GM12878 (cell line): ENCODE measurements around the gene GOLGA6D. TPM values are rescaled to one million over a fixed set of nuclear protein-coding genes. Genes with fewer than 3 reads are reported as not detected.
"Not testable (repeated sequence)": the region's sequence is repeated elsewhere in the genome, so short reads cannot be mapped to it uniquely, and the experiment has no call there.

Experiments
- ATAC-seq: fragments of 200-7000 bp; cut with Tn5 transposase; 3 replicates; pipeline ENCODE4 v1.9.1; 2020; ENCODE audit warnings: mild to moderate bottlenecking, moderate library complexity
- BruUV-seq: library from RNA; stranded (reverse); fragments of 400-500 nt; replicated peaks from 2 replicates; lab custom pipeline; 2021; lab: Mats Ljungman, UMichigan
- CTCF ChIA-PET: fragments of 300-600 bp; sonication (Branson Sonifier 250); formaldehyde crosslinking; extraction: SDS; loops from one replicate; lab custom pipeline; 2021; ENCODE audit warnings: inconsistent platforms; lab: Yijun Ruan, JAX
- POLR2A ChIA-PET: fragments of 350-600 bp; formaldehyde crosslinking; extraction: SDS; loops from one replicate; lab custom pipeline; 2021; ENCODE audit warnings: inconsistent platforms; lab: Charles Lee
- RAD21 ChIA-PET: fragments of 300-600 bp; sonication (Branson Sonifier 250); formaldehyde crosslinking; loops from one replicate; lab custom pipeline; 2023; ENCODE audit warnings: antibody characterized with exemption; ENCODE audit not compliant: unreplicated experiment; lab: Charles Lee
- SMC1A ChIA-PET: fragments of 300-600 bp; sonication (Branson Sonifier 250); formaldehyde crosslinking; loops from one replicate; lab custom pipeline; 2023; ENCODE audit not compliant: unreplicated experiment, uncharacterized antibody; lab: Charles Lee
- DNase-seq: peaks from one replicate; pipeline ENCODE4 v3.0.0-alpha.2; 2011; ENCODE audit warnings: low read depth, low spot score
- FAIRE-seq: peaks from 3 replicates; lab custom pipeline; 2011; peaks lifted over from hg19 to GRCh38; lab: Jason Lieb, UNC
- H2AFZ ChIP-seq: 2 replicates; pipeline ENCODE4 v1.6.0; 2011; ENCODE audit warnings: low read depth, low read length, control low read depth; ENCODE audit not compliant: control insufficient read depth
- H3K27ac ChIP-seq: 2 replicates; pipeline ENCODE4 v1.5.1; 2011; ENCODE audit warnings: control low read depth; ENCODE audit not compliant: control insufficient read depth, insufficient read depth
- H3K27me3 ChIP-seq, 2 experiments: replicated peaks in 1 of 2; 2 replicates each; pipeline versions ENCODE4 v1.6.0 to v1.6.1; 2011; ENCODE audit warnings: low read length in 1 of 2; ENCODE audit not compliant: control insufficient read depth in 2 of 2, insufficient read depth in 2 of 2
- H3K36me3 ChIP-seq, 2 experiments: 2 replicates each; pipeline ENCODE4 v1.5.1; 2011; ENCODE audit warnings: low read length in 1 of 2; ENCODE audit not compliant: control insufficient read depth in 2 of 2, insufficient read depth in 2 of 2
- H3K4me1 ChIP-seq: 2 replicates; pipeline ENCODE4 v1.6.1; 2011; ENCODE audit warnings: mild to moderate bottlenecking, low read length, moderate library complexity, mixed read lengths; ENCODE audit not compliant: control insufficient read depth, insufficient read depth
- H3K4me2 ChIP-seq: 2 replicates; pipeline ENCODE4 v1.6.0; 2011; ENCODE audit warnings: control low read depth; ENCODE audit not compliant: control insufficient read depth, insufficient read depth
- H3K4me3 ChIP-seq: fragments of 200-600 bp; sonication (generic); 2 replicates; pipeline ENCODE4 v1.5.1; 2016
- H3K79me2 ChIP-seq: 2 replicates; pipeline ENCODE4 v1.6.0; 2011; ENCODE audit warnings: low read length; ENCODE audit not compliant: control insufficient read depth, insufficient read depth
- H3K9ac ChIP-seq: 2 replicates; pipeline ENCODE4 v1.8.0; 2011; ENCODE audit warnings: low read length, control low read depth, mixed read lengths; ENCODE audit not compliant: control insufficient read depth, insufficient read depth
- H3K9me3 ChIP-seq: replicated peaks from 3 replicates; pipeline ENCODE4 v1.5.1; 2011; ENCODE audit warnings: mild to moderate bottlenecking, low read length; ENCODE audit not compliant: control insufficient read depth, insufficient read depth
- H4K20me1 ChIP-seq: 2 replicates; pipeline ENCODE4 v1.6.0; 2011; ENCODE audit not compliant: control insufficient read depth, insufficient read depth
- RELB ChIP-seq: fragments of 450-650 bp; IDR thresholded peaks from 2 replicates; pipeline ENCODE4 v1.6.1; 2017; ENCODE audit warnings: low read depth, mild to moderate bottlenecking, moderate library complexity
- ZBTB4 ChIP-seq: fragments of 450-650 bp; formaldehyde crosslinking; IDR thresholded peaks from 2 replicates; pipeline ENCODE4 v1.4.0; 2022; ENCODE audit warnings: mild to moderate bottlenecking, moderate library complexity
- WGBS: methylation state at CpG from one replicate; pipeline ENCODE4 v1.1.6; 2016; ENCODE audit warnings: low lambda C conversion rate; ENCODE audit not compliant: insufficient replicate concordance, insufficient coverage; ENCODE audit errors: missing lambda C conversion rate; 5-methylcytosine and 5-hydroxymethylcytosine counted together
- in situ Hi-C: fragments of 300-500 bp; cut with MboI; formaldehyde crosslinking; loops from 9 replicates; pipeline ENCODE4 v1.14.3; 2018; ENCODE audit warnings: mixed read lengths
- intact Hi-C: fragments of 100-400 bp; cut with micrococcal nuclease; formaldehyde crosslinking; loops from one replicate; pipeline ENCODE4 v1.14.2; 2022; ENCODE audit not compliant: unreplicated experiment
- polyA plus RNA-seq, 11 experiments: library from polyadenylated mRNA; depleted of rRNA in 4 of 11; unstranded in 6 of 11; stranded (reverse) in 5 of 11; fragments of >200 nt; fragmentation: Nextera tagmentation in 4 of 11; fragmentation: Illumina TruSeq in 1 of 11; extraction: Ambion mirVana in 4 of 11; extraction: Trizol in 1 of 11; gene quantifications; 1 replicate in 1 of 11; 2 replicates in 10 of 11; pipeline versions ENCODE4 v1.2.1 to v1.2.3, GENCODE V29; 2011 to 2016; ENCODE audit warnings: inconsistent platforms in 2 of 11, missing spikeins in 2 of 11, low read depth in 1 of 11
- small RNA-seq: library from RNA; depleted of rRNA; stranded (forward); fragments of <200 nt; gene quantifications from one replicate; pipeline ENCODE3, GENCODE V24; 2014
- total RNA-seq, 4 experiments: library from RNA; depleted of rRNA in 3 of 4; stranded (reverse); fragments of >200 nt in 3 of 4; fragmentation: Illumina TruSeq in 1 of 4; extraction: Trizol in 1 of 4; gene quantifications; 2 replicates each; pipeline versions ENCODE4 v1.2.1 to v1.2.3, GENCODE V29; 2013 to 2021

Gene GOLGA6D
- total and polyA plus RNA-seq, 10 of the 15 experiments (the other 5 are each of a cell fraction or from before 2014, with no cell fraction given) = not detected

- TF ChIP-seq ZBTB4 (CRISPR knock-in tag) = no peak
- TF ChIP-seq RELB = no peak
These were observed 59.6 kb downstream of the GOLGA6D start (continued) for GRCh38 chr15:75342221-75342620.

GRCh38 chr15:75343953-75344352, 61.3 kb downstream of the GOLGA6D start:
- H3K9ac ChIP-seq, H3K79me2 ChIP-seq, RAD21 ChIA-PET, H3K4me2 ChIP-seq, BruUV-seq, POLR2A ChIA-PET, H3K9me3 ChIP-seq, ATAC-seq, DNase-seq, H3K27ac ChIP-seq, in situ Hi-C loops, H3K36me3 ChIP-seq, CTCF ChIA-PET, H2AFZ ChIP-seq, H3K4me3 ChIP-seq, FAIRE-seq, intact Hi-C loops, H4K20me1 ChIP-seq: not testable (repeated sequence)
- SMC1A ChIA-PET = interaction anchor here (1.1 kb wide), 1 partner anchor 24 kb away, joined by 3 read pairs; no protein-coding TSS in a partner anchor
- 60% methylated on average over 8 of the region's 8 CpGs for WGBS
- peaks cover 13% of the 10 kb centered on the region for H3K4me1 ChIP-seq
- H3K27me3 ChIP-seq = peaks cover 4 to 11% of the 10 kb centered on the region in 2 experiments

Small RNAs within 50 kb of the gene (small RNA-seq; reads per million reads assigned to genes)
- gene AC068338.1 (not detected), gene RN7SL327P (not detected), gene RN7SL489P (not detected)

Other genes starting within 250 kb of the GOLGA6D start
- gene C15orf39, start 81.0 kb upstream of the GOLGA6D start, total RNA-seq (2014; rRNA removed) = 38.5 and 48.8 TPM in 2 replicates
- gene C15orf39, start 81.0 kb upstream of the GOLGA6D start, total RNA-seq (2014; rRNA removed; fragmentation: Illumina TruSeq; extraction: Trizol) = 15.2 and 18.1 TPM in 2 replicates
- gene C15orf39, start 81.0 kb upstream of the GOLGA6D start, total RNA-seq (2021) = 128 and 139 TPM in 2 replicates
- gene C15orf39, start 81.0 kb upstream of the GOLGA6D start, polyA plus RNA-seq (2011; rRNA removed) = 3.2 and 10.2 TPM in 2 replicates
- gene C15orf39, start 81.0 kb upstream of the GOLGA6D start, polyA plus RNA-seq (2014; fragmentation: Illumina TruSeq; extraction: Trizol) = 10.5 and 31.2 TPM in 2 replicates
- gene C15orf39, start 81.0 kb upstream of the GOLGA6D start, polyA plus RNA-seq (2014; fragmentation: Nextera tagmentation; extraction: Ambion mirVana) = 1 to 10 TPM; 2.3 to 4.9 TPM
- 40.6 and 54.3 TPM in 2 replicates for gene C15orf39, start 81.0 kb upstream of the GOLGA6D start, polyA plus RNA-seq (2014; rRNA removed)
- gene C15orf39, start 81.0 kb upstream of the GOLGA6D start, polyA plus RNA-seq (2016; fragmentation: Nextera tagmentation; extraction: Ambion mirVana) = 10 to 100 TPM; 34.7 to 39.0 TPM
- gene GOLGA6C, start 24.5 kb upstream of the GOLGA6D start, total RNA-seq (2014; rRNA removed) = not detected in 2 replicates
- gene GOLGA6C, start 24.5 kb upstream of the GOLGA6D start, total RNA-seq (2014; rRNA removed; fragmentation: Illumina TruSeq; extraction: Trizol) = not detected in 2 replicates
- gene GOLGA6C, start 24.5 kb upstream of the GOLGA6D start, total RNA-seq (2021) = not detected in 2 replicates
- gene GOLGA6C, start 24.5 kb upstream of the GOLGA6D start, polyA plus RNA-seq (2011; rRNA removed) = not detected in 2 replicates
- gene GOLGA6C, start 24.5 kb upstream of the GOLGA6D start, polyA plus RNA-seq (2014; fragmentation: Illumina TruSeq; extraction: Trizol) = not detected in 2 replicates
- gene GOLGA6C, start 24.5 kb upstream of the GOLGA6D start, polyA plus RNA-seq (2014; fragmentation: Nextera tagmentation; extraction: Ambion mirVana) = not detected
- not detected in 2 replicates for gene GOLGA6C, start 24.5 kb upstream of the GOLGA6D start, polyA plus RNA-seq (2014; rRNA removed)
- gene GOLGA6C, start 24.5 kb upstream of the GOLGA6D start, polyA plus RNA-seq (2016; fragmentation: Nextera tagmentation; extraction: Ambion mirVana) = not detected
- 110 and 113 TPM in 2 replicates for gene COMMD4, start 53.2 kb downstream of the GOLGA6D start, total RNA-seq (2014; rRNA removed)
- gene COMMD4, start 53.2 kb downstream of the GOLGA6D start, total RNA-seq (2014; rRNA removed; fragmentation: Illumina TruSeq; extraction: Trizol) = 46.1 and 48.4 TPM in 2 replicates
- 86.3 and 98.9 TPM in 2 replicates for gene COMMD4, start 53.2 kb downstream of the GOLGA6D start, total RNA-seq (2021)
- 32.0 and 53.2 TPM in 2 replicates for gene COMMD4, start 53.2 kb downstream of the GOLGA6D start, polyA plus RNA-seq (2011; rRNA removed)
- 18.5 and 34.3 TPM in 2 replicates for gene COMMD4, start 53.2 kb downstream of the GOLGA6D start, polyA plus RNA-seq (2014; fragmentation: Illumina TruSeq; extraction: Trizol)
- 10 to 100 TPM; 14.5 to 38.4 TPM for gene COMMD4, start 53.2 kb downstream of the GOLGA6D start, polyA plus RNA-seq (2014; fragmentation: Nextera tagmentation; extraction: Ambion mirVana)
- 97.4 and 111 TPM in 2 replicates for gene COMMD4, start 53.2 kb downstream of the GOLGA6D start, polyA plus RNA-seq (2014; rRNA removed)
- 100 to 1,000 TPM; 115 to 118 TPM for gene COMMD4, start 53.2 kb downstream of the GOLGA6D start, polyA plus RNA-seq (2016; fragmentation: Nextera tagmentation; extraction: Ambion mirVana)
- gene NEIL1, start 64.2 kb downstream of the GOLGA6D start, total RNA-seq (2014; rRNA removed) = 0.71 and 0.73 TPM in 2 replicates
- 0.58 and 0.92 TPM in 2 replicates for gene NEIL1, start 64.2 kb downstream of the GOLGA6D start, total RNA-seq (2014; rRNA removed; fragmentation: Illumina TruSeq; extraction: Trizol)
- gene NEIL1, start 64.2 kb downstream of the GOLGA6D start, total RNA-seq (2021) = 0.96 and 1.5 TPM in 2 replicates
- 0.04 and 0.23 TPM in 2 replicates for gene NEIL1, start 64.2 kb downstream of the GOLGA6D start, polyA plus RNA-seq (2011; rRNA removed)
- gene NEIL1, start 64.2 kb downstream of the GOLGA6D start, polyA plus RNA-seq (2014; fragmentation: Illumina TruSeq; extraction: Trizol) = 0.37 and 1.3 TPM in 2 replicates
- under 1 TPM; 0.10 to 0.37 TPM for gene NEIL1, start 64.2 kb downstream of the GOLGA6D start, polyA plus RNA-seq (2014; fragmentation: Nextera tagmentation; extraction: Ambion mirVana)
- 1.8 and 2.5 TPM in 2 replicates for gene NEIL1, start 64.2 kb downstream of the GOLGA6D start, polyA plus RNA-seq (2014; rRNA removed)
- gene NEIL1, start 64.2 kb downstream of the GOLGA6D start, polyA plus RNA-seq (2016; fragmentation: Nextera tagmentation; extraction: Ambion mirVana) = 1 to 10 TPM; 1.2 to 2.3 TPM
- 54.8 and 65.0 TPM in 2 replicates for gene MAN2C1, start 85.8 kb downstream of the GOLGA6D start, total RNA-seq (2014; rRNA removed)
- 26.9 and 29.2 TPM in 2 replicates for gene MAN2C1, start 85.8 kb downstream of the GOLGA6D start, total RNA-seq (2014; rRNA removed; fragmentation: Illumina TruSeq; extraction: Trizol)
- 102 and 111 TPM in 2 replicates for gene MAN2C1, start 85.8 kb downstream of the GOLGA6D start, total RNA-seq (2021)
- 20.9 and 32.5 TPM in 2 replicates for gene MAN2C1, start 85.8 kb downstream of the GOLGA6D start, polyA plus RNA-seq (2011; rRNA removed)
- gene MAN2C1, start 85.8 kb downstream of the GOLGA6D start, polyA plus RNA-seq (2014; fragmentation: Illumina TruSeq; extraction: Trizol) = 17.6 and 32.0 TPM in 2 replicates
- gene MAN2C1, start 85.8 kb downstream of the GOLGA6D start, polyA plus RNA-seq (2014; fragmentation: Nextera tagmentation; extraction: Ambion mirVana) = 1 to 10 TPM; 1.4 to 4.6 TPM
- gene MAN2C1, start 85.8 kb downstream of the GOLGA6D start, polyA plus RNA-seq (2014; rRNA removed) = 107 and 110 TPM in 2 replicates
- gene MAN2C1, start 85.8 kb downstream of the GOLGA6D start, polyA plus RNA-seq (2016; fragmentation: Nextera tagmentation; extraction: Ambion mirVana) = 10 to 100 TPM; 51.9 to 66.2 TPM
- 25.3 and 30.4 TPM in 2 replicates for gene SIN3A, start 168.9 kb downstream of the GOLGA6D start, total RNA-seq (2014; rRNA removed)
- 24.4 and 26.4 TPM in 2 replicates for gene SIN3A, start 168.9 kb downstream of the GOLGA6D start, total RNA-seq (2014; rRNA removed; fragmentation: Illumina TruSeq; extraction: Trizol)
- gene SIN3A, start 168.9 kb downstream of the GOLGA6D start, total RNA-seq (2021) = 62.2 and 63.6 TPM in 2 replicates
- 19.6 and 30.5 TPM in 2 replicates for gene SIN3A, start 168.9 kb downstream of the GOLGA6D start, polyA plus RNA-seq (2011; rRNA removed)
- 28.6 and 32.6 TPM in 2 replicates for gene SIN3A, start 168.9 kb downstream of the GOLGA6D start, polyA plus RNA-seq (2014; fragmentation: Illumina TruSeq; extraction: Trizol)
- gene SIN3A, start 168.9 kb downstream of the GOLGA6D start, polyA plus RNA-seq (2014; fragmentation: Nextera tagmentation; extraction: Ambion mirVana) = 1 to 10 TPM; 6.4 to 7.1 TPM
- 27.6 and 28.4 TPM in 2 replicates for gene SIN3A, start 168.9 kb downstream of the GOLGA6D start, polyA plus RNA-seq (2014; rRNA removed)
- 10 to 100 TPM; 26.4 to 30.0 TPM for gene SIN3A, start 168.9 kb downstream of the GOLGA6D start, polyA plus RNA-seq (2016; fragmentation: Nextera tagmentation; extraction: Ambion mirVana)